ENCODE measurements around the gene FLCN.
"Not testable (repeated sequence)": the region's sequence is repeated elsewhere in the genome, so short reads cannot be mapped to it uniquely, and the experiment has no call there.

Gene FLCN

DNA sequence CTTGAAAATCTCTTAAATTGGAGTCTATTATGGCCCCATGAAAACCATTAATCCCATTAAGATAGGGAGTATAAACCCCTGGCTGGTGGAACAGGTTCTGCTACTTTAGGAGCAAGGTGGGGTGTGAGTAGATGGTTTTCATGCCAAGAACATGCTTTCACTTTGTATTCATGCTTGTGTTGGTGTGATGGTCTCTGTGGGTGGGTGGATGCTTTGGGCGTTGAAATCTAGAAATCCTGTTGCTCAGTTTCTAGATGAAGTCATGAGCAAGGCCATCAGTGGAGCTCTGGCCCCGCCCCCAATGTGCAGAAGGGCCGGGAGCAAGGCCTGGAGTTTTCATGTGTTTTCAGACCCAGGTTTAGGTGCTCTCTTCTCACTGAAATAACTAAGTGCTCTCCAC, 50.9 kb downstream of the FLCN start:
- DNase-seq (ENCODE audit: low read depth in 3 of 3): peak in 2 of 3 donors; percentile 41 to 42

DNA sequence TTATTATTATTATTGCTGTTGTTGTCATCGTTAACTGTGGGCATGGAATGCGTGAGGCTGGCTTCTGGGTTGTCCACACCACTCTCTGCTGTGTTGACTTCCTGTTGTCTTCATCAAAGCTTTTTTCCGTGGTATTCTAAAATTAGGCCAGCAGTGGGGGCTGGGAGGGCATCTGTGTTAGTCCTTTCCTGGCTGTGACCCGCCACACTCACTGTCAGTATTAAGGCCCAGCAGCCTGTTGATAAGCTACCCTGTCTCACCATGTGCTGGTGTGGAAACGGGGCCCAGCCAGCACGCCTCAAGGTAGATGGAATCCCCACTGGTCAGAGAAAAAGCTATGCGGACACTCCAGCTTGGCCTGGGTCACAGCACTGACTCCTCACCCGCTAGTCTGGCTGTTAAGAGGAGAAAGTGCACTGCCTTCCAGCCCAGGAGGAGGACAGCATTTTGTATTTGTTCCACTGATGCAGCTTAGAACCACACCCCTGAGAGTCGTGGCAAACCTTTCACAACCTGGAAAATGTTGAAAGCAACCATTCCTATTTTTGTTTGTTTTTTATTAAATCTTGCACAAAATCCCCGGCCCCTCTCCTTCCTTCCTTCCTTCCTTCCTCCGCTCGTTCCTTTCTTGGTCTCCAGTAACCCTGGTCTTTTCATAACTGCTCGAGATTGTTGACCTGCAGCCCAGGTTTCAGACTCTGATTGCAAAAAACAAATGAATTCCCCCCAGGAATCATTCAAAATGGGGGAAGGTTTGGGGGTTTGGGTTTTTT, 51.8 kb downstream of the FLCN start:
- not testable (repeated sequence) for DNase-seq (ENCODE audit: low read depth in 3 of 3)

DNA sequence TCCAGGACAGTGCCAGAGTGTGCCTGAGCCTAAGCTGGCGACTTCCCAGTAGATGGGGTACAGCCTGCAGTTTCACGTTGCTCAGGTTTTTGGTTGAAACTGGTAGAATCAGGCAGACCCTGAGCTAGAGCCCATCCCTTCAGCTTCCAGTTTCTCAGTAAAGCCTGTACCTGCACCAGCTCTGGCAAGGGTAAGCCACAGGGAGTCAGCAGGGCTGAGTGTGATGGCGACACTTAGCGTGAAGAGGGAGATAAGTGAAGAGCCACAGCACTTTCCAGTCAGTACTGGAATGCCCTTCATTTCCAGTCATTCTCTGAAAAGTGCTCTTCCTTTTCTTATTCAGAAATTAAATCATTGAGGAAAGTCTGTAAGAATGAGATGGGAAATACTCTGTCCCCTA, 53.2 kb downstream of the FLCN start:
- no peak for DNase-seq (ENCODE audit: low read depth in 3 of 3)

DNA sequence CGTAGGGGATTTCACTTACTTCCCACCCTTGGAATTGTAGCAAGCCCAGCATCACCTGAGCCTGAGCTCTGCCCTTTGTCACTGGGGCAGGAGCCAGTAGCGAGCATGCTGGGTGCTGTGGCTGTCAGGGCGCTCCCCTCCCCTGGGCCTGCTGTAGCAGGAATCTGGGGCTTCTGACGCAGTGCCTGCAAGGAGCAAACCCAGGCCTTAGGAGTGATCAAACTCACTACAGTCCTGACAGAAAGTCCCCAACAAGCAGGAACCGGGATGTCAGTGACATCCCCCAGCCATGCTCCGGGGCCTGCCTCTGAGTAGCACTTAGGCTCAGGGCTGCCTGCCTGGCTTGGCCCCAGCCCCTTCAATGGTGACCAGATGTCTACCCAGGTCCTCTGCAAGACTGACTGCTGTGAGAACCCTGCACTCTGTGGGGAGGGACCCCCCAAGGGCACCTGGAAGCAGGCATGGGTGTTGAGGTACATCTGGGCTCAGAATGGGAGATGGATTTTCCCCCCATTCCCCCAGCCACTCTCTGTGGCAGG, 54.3 kb downstream of the FLCN start:
- DNase-seq (ENCODE audit: low read depth in 3 of 3): no peak

DNA sequence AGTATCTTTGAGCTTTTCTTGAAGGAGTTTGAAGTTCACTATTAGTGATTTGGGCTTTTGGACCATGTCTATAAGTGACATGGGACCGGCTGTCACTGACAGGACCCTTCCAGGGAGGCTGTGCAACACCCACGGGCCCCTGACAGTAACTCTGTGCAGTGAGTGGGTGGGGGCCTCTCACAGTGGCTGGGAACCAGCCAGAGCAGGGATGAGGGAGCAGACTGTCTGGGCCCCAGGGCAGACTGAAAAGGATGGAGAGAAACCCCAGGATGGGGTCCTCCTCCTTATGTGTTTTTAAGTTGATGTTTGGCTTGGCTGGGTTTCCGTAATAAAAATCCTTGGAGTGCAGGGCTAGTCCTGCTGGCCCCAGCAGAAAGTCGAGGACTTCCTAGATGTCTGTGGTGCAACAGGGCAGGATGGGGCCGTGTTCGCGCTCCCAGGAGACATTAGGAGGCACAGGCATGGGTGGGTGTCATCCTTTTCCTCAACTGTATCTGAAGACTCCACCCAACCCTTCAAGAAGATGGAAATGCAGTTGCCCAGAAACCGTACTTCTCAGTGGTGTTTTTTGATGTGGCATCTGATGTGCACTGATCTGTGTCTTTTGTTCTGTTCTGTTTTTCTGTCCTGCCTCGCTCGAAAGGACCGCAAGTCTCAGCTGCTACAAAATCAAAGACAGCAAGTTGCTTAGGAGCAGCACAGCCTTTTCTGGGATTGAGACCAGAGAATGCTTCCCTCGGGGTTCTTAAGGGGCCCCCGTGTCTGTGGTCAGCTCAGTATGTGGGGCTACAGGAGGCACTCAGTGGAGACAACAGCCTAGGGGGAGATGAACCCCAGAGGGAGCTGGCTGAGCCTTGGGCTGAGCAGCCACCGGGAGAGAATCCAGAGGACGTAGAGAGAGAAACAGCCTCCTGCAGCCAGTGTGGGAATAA, 55.0 kb downstream of the FLCN start:
- no peak for DNase-seq (ENCODE audit: low read depth in 3 of 3)

DNA sequence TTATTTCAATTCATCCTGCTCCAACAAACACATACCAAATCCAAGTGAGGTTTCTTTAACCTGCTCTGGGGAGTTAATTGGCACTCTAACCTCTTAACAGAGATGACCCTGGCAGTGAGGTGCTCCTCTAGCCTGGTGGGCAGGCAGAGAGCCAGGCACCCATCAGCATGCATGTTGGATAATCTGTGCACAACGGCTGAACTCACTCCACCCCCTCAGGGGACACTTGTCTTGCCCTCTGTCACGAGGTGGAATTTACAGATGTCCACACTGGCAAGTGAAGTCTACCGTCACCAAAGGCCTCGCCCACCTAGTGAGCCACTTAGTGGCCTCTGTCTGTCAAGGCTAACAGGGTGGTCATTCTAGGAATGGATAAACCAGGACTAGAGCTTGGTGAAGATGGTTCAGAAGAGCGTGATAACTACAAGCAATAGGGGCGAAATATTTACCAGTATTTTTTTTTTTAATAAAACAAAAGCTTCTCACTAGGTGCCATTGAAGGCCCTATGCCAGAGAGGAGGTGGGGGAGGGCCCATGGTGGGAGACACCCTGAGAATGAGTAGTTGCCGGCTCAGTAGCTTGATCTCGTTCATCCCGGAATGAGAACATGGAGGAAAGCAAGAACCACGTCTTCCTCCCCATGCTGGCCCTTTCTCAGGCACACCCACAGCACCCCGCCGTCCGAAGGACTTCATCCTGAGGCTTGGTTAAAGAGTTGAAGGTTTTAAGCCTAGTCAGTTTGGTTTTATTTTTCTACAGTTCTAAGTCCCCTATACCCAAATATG, 56.0 kb downstream of the FLCN start:
- DNase-seq (ENCODE audit: low read depth in 3 of 3): no peak

DNA sequence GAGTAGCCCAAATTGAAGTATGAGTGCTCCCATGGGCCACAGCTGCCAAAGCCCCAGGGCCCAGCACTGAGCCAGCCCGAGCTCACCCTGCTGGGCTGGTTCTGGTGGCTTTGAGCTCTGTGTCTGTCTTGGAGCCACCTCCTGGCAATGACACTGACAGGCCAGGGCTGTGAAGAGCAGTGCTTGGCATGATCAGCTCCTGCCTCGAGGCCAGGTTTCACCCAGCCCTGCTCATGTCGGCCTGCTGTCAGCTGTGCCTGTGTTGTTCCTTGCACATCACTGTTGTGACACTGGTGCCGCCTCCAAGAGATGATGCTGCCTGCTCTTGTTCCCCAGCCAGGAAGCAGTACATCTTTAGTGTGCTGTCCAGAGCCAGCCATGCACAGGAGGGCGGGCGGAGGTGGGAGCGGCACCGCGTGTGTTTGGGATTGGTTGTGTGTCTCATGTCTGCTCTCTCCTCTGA, 56.8 kb downstream of the FLCN start:
- no peak for DNase-seq (ENCODE audit: low read depth in 3 of 3)

DNA sequence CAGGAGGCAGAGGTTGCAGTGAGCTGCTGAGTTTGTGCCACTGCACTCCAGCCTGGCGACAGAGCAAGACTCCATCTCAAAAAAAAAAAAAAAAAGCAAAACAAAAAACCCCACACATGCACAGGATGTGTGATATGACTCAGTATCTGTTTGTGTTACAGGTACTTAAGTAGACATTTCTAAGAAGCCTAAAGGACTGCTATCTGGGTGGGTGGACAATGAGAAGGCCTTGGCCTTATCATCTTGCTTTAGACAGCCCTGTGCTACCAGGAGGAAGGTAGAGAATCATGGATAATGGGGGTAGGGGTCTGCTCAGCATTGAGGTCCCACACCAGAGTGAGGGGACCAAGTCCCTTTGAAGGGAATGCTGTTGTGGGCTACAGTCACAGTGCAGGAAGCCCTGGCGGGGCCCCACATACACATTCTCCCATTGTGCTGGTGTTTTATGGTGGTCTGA, 57.6 kb downstream of the FLCN start:
- no peak for DNase-seq (ENCODE audit: low read depth in 3 of 3)

DNA sequence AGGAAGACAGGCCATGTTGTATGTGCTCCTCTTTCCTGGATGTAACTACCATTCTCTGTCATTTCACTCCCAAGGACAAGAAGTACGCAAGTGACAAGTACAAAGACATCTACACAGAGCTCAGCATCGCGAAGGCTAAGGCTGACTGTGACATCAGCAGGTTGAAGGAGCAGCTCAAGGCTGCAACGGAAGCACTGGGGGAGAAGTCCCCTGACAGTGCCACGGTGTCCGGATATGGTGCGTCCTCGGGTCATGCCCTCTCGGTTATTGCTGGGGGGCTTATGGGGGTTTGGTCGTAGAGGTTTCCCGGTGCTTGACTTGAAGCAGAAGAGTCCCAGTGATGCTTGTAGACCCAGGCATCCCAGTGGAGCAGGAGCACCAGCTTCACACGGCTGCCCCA, 59.8 kb downstream of the FLCN start:
- DNase-seq (ENCODE audit: low read depth in 3 of 3): no peak

DNA sequence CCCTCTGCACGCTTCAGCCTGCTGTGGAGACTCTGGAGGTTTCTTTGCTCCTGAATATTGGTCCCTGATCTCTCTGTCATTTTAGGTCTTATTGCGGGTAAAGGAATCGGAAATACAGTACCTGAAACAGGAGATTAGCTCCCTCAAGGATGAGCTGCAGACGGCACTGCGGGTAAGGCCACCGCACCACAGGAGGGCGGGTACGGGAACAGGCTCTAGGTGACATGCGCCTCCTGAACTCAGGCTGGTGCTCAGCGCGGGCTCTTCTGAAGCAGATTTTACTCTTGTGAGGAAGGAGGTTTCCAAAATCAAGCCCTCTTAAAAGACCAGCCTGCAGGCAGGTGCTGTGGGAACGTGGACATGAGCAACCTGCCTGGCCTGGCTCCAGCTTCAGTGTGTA, 60.6 kb downstream of the FLCN start:
- DNase-seq (ENCODE audit: low read depth in 3 of 3): no peak

DNA sequence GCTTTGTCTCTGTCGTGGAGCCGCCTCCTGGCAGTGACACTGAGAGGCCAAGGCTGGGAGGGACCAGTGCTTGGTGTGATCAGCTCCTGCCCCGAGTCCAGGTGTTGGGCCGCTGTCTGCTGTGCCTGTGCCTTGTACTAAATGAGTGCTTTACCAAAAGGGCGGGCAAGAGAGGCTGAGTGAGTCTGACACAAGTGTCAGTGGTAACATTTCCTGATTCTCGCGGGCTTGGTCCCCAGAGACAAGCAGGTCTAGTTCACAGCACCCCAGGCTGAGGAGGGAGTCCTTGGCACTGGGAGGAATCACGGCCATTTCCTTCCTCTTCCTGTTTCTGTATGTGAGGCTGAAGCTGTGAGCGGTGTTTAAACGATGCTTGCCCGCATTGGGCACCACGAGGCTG, 61.1 kb downstream of the FLCN start:
- no peak for DNase-seq (ENCODE audit: low read depth in 3 of 3)

DNA sequence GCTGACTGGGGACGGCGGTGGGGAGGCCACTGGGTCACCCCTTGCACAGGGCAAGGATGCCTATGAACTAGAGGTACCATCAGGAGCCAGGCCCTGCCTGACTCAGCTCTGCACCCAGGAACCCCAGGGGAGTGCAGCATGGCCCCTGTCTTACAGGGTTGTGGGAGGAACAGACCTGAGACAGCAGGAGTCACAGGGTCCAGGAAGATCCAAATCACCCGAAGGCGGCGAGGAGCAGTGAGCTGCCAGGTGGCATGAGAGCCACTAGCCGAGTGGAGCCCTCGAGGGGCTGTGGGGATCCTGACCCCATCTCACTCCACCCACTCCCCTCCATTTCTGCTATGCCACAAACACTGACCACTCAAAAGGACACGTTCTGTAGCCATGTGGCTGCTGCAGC, 61.6 kb downstream of the FLCN start:
- DNase-seq (ENCODE audit: low read depth in 3 of 3): no peak

DNA sequence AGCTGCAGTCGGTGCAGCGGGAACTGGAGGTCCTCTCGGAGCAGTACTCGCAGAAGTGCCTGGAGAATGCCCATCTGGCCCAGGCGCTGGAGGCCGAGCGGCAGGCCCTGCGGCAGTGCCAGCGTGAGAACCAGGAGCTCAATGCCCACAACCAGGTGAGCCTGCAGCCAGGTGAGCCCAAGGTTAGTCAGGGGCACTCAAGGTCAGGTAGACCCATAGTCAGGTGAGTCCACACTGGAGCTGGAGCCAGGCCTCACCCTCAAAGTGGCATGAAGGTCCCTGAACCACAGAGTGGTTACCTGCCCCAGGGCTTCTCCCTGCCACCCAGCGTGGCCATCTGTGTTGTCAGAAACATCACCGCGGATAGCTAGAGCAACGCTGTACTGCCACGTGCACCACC, 63.0 kb downstream of the FLCN start:
- DNase-seq (ENCODE audit: low read depth in 3 of 3): no peak

DNA sequence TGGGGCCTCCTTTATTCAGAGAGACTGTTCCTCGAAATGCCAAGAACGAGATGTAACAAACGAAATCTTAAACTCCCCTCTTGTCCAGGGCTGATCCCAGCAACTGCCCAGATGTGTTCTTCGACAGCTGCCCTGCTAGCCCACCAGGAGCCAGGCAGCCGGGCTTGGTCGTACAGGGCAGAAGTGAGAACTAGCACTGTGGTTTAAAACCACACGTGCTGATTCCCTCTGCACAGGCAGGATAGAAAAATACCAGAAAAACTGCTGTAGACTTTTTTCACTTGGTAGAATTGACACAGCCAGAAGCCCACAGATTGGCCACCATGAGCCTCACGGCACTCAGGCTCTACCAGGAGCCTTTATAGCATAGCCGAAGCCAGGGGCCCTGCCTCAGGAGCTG, 64.0 kb downstream of the FLCN start:
- DNase-seq (ENCODE audit: low read depth in 3 of 3): no peak

DNA sequence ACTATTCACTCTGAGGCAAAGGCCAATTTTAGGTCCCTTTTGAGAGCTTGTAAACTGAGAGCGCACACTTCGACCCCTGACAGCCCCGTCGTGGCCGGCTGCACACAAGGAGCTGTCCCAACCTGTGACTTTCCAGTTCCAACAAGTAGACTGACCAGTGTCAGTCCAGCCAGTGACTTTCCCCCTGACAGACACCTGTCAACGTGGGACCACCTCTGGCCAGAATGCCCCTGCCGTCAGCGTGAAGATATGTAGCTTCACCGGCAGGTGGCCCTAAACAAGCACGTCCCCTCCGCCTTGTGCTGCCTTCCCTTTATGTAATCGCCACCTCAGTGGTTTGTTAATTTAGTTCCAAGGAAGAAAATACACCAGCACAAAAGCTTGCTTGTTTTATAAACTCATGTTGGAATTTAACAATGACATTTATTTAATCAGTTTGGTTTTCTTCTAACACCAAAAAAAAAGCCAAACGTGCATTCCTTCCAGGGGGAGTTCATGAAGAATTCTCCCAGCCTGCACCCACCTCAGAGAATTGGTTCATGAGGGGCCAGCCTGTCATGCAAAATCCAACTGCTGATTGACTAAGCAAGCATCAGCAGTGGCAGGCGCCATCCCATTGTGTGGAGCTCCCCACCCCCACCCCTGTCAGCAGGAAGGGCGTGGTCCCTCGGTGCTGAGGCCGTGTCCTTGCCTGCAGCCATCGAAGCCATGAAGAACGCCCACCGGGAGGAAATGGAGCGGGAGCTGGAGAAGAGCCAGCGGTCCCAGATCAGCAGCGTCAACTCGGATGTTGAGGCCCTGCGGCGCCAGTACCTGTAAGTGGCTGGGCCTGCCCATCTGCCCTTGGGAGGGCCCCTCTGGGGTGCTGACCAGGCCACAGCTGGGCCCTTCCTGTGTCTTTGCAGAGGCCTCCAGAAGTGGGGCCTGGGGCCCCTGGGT, 64.7 kb downstream of the FLCN start:
- no peak for DNase-seq (ENCODE audit: low read depth in 3 of 3)

DNA sequence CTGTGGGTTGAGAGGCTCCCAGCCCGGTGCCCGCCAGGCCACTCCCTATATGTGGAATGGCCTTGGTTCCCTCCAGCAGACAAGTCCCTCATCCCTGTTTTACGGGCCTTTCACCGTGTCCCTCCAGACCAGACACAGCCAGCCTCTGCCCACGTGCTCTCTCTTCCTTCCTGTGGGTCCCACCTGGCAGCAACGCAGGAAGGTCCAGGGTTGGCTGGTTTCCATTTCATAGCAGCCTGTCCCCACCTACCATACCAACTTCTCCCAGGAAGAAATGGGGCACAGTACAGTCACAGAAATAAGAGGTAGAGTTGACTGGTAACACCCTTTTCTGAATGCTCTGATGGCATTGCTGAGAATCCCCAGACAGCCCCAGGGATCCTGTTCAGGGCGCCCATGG, 65.8 kb downstream of the FLCN start:
- DNase-seq (ENCODE audit: low read depth in 3 of 3): no peak

DNA sequence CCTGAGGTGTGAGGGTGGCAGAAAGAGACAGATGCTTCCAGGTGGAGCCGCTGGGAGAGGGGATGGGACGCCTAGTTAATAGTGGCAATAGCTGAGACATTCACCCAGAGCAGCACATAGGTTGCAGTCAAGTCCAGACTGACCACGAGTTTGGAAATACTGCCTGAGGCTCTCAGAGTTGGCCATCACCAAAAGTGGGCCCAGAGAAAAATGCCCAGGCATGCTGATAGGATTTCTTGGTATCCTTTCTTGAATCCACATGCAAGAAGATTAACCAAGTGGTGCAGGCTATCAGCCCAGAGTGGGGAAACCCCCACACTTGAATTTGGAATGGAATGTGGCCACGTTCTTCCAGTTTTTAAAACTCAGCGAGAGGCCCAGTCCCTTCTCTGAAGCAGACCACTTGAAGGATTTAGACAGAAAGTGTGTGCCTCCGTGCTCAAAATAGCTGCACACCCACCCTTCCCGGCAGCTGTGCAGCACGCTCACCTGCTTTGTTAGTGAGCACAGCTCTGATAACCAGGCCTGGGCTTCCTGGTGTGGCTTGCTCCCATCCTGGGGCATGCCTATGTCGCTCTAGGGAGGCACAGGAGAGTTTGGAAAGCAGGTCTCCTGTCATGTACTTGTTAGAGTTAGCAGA, 66.5 kb downstream of the FLCN start:
- DNase-seq (ENCODE audit: low read depth in 3 of 3): no peak

DNA sequence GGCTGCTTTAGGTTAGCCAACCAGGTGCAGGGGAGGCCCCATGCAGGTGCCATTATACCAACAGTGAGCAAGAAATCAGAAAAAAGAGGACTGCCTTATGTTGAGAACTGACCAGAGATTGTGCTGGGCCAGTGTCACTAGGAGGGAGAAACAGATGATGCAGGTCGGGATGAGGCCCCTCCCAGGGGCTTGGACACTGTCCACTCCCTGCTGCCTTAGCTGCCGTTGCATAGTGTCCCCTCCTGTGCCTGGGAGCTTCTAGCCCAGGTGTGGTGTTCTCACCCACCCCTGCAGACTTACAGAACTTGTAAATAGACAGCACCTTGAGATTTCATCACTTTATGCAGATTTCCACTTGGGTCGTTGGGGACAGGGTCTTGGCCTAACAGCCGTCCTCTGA, 67.6 kb downstream of the FLCN start:
- no peak for DNase-seq (ENCODE audit: low read depth in 3 of 3)

DNA sequence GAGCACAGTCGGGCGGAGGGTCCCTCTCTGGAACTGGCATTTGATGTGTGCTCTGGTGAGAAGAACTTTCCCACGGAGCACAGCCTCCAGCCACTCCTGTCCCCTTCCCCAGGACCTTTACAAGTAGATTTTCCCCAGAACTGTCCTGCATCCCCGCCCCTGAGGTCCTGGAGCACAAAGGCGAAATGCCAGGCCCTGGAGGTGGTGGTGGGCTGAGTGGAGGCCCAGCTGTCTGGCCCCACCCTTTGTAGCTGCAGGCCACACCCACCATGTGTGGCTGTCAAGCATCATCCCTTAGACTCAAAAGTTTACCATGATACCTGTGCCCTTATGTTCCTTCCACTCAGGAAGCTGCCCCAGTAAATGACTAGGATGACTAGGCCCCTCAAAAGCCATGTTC, 68.6 kb downstream of the FLCN start:
- DNase-seq (ENCODE audit: low read depth in 3 of 3): no peak

DNA sequence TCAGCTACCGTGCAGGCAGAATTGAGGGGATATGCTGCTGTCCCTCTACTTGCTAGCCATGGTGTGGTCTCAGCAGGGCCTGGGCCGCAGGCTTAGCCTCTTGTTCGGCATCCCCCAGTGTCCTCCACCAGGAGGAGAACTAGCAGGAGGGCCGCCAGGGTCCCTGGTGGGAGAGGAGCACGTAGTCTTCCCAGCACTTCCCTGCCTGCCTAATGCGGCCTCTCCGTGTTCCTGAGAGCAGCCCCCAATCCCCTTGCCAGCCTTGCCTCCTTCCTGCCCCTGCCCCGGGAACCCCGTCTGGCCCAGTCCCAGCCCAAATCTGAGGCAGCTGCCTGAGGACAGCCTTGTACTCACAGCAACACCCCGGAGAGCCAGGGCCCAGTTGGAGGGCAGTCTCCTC, 69.0 kb downstream of the FLCN start:
- no peak for DNase-seq (ENCODE audit: low read depth in 3 of 3)
